Tibial artery (tissue), 4 donors: ENCODE results near the gene ABHD6.

ENCODE experiments used
- DNase-seq, 2 donors: peaks; one replicate each; pipeline ENCODE4 v3.0.0-alpha.2; 2019
- H3K27ac ChIP-seq, 2 donors: fragments of 200-600 bp; sonication (generic) in 1 of 2; 1 replicate in 1 of 2; 2 replicates in 1 of 2; pipeline ENCODE4 v1.5.1; 2018 to 2019; ENCODE audit warnings: mild to moderate bottlenecking in 1 of 2
- H3K27me3 ChIP-seq, 2 donors: fragments of 200-600 bp; sonication (generic) in 1 of 2; one replicate each; pipeline versions ENCODE4 v1.5.1 to v1.6.0; 2016 to 2019
- H3K36me3 ChIP-seq, 3 donors: fragments of 200-600 bp; sonication (generic) in 2 of 3; one replicate each; pipeline ENCODE4 v1.5.1; 2016 to 2019; ENCODE audit warnings: mild to moderate bottlenecking in 2 of 3
- H3K4me1 ChIP-seq, 4 donors: fragments of 200-600 bp; sonication (generic) in 2 of 4; 1 replicate in 3 of 4; 2 replicates in 1 of 4; pipeline ENCODE4 v1.5.1; 2016 to 2019
- H3K4me3 ChIP-seq, 2 donors: fragments of 200-600 bp; sonication (generic) in 1 of 2; 1 replicate in 1 of 2; 2 replicates in 1 of 2; pipeline ENCODE4 v1.5.1; 2018 to 2019; ENCODE audit warnings: mild to moderate bottlenecking in 2 of 2
- H3K9me3 ChIP-seq, 3 donors: fragments of 200-600 bp; sonication (generic) in 1 of 3; one replicate each; pipeline ENCODE4 v1.5.1; 2016 to 2019
- intact Hi-C: fragments of 100-400 bp; cut with DNase I; formaldehyde crosslinking; loops from one replicate; pipeline ENCODE4 v1.15.0; 2023; ENCODE audit warnings: low total_unique reads
- TF ChIP-seq, protein P1 (sequence below), 2 experiments: fragments of 200-600 bp in 1 of 2; fragments of 450-650 bp in 1 of 2; IDR thresholded peaks; one replicate each; pipeline ENCODE4 v1.5.1; 2017 to 2019; ENCODE audit warnings: antibody characterized with exemption in 2 of 2, mild to moderate bottlenecking in 1 of 2, moderate library complexity in 1 of 2

ABHD6 gene

DNA sequence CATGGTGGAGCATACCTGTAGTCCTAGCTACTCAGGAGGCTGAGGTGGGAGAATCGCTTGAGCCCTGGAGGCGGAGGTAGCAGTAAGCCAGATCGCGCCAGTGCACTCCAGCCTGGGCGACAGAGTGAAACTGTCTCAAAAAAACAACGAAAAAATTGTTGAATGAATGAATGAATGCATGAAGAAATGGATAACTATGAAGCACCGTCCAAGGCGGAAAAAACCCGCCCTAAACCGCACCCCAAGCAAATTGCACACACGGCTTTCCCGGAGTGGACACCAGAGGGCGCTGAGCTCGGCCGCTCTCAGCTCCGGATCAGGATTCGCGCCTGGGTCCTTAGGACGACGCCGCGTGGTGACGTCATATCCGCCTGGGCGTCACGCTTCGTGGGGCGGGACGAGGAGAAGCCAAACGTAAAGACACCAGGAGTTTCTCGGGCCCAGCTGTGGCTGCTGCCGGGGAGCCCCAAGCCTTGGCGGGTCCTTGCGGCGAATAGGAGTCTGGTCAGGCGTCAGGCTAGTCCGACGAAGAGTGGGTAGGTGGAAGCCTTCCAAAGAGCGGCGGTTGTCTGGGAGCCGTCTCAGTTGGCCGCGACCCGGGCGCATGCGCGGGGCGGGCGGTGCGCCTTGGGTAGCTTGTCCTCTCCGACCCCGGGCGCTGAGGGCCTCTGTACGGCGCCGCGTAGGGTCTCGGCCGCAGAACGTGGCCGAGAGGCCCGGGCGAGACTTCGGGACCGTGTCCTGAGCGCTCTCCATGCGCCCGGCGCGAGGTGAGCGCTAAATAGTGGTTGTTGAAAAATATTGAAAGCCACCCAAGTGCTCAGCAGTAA, 68.5 kb downstream of the ABHD6 start, which contains the start of the genes HTD2 and RPP14:
TSS of gene HTD2 (plus strand) at position 639 of the 830 bp plus-strand sequence. CDS start 11,094 bp downstream, outside the sequence.
TSS of gene RPP14 (plus strand) at position 364 of the 830 bp plus-strand sequence. CDS start 4,085 bp downstream, outside the sequence.
- no peaks in the 10 kb centered on the region for H3K9me3 ChIP-seq
- intact Hi-C loops = loop anchor here (5.0 kb wide), 1 partner anchor 69 kb away; the partner anchor contains the start of gene ABHD6
- H3K4me1 ChIP-seq = peaks cover 5 to 30% (median 23%) of the 10 kb centered on the region in 4 donors
- H3K4me3 ChIP-seq = peak within 1 kb of the TSS; percentile 84 to 94
- TF ChIP-seq, protein P1, sequence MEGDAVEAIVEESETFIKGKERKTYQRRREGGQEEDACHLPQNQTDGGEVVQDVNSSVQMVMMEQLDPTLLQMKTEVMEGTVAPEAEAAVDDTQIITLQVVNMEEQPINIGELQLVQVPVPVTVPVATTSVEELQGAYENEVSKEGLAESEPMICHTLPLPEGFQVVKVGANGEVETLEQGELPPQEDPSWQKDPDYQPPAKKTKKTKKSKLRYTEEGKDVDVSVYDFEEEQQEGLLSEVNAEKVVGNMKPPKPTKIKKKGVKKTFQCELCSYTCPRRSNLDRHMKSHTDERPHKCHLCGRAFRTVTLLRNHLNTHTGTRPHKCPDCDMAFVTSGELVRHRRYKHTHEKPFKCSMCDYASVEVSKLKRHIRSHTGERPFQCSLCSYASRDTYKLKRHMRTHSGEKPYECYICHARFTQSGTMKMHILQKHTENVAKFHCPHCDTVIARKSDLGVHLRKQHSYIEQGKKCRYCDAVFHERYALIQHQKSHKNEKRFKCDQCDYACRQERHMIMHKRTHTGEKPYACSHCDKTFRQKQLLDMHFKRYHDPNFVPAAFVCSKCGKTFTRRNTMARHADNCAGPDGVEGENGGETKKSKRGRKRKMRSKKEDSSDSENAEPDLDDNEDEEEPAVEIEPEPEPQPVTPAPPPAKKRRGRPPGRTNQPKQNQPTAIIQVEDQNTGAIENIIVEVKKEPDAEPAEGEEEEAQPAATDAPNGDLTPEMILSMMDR (IDR thresholded peaks at IDR 0.05) = peak; percentile 92 to 94
- peak; percentile 96 to 99 for DNase-seq
- H3K27ac ChIP-seq = peak within 1 kb of the TSS; percentile 90 to 97
- H3K36me3 ChIP-seq = peaks cover 9 to 16% (median 12%) of the 10 kb centered on the region in 3 donors
- H3K27me3 ChIP-seq = peaks cover 0 to 1% of the 10 kb centered on the region in 2 donors

DNA sequence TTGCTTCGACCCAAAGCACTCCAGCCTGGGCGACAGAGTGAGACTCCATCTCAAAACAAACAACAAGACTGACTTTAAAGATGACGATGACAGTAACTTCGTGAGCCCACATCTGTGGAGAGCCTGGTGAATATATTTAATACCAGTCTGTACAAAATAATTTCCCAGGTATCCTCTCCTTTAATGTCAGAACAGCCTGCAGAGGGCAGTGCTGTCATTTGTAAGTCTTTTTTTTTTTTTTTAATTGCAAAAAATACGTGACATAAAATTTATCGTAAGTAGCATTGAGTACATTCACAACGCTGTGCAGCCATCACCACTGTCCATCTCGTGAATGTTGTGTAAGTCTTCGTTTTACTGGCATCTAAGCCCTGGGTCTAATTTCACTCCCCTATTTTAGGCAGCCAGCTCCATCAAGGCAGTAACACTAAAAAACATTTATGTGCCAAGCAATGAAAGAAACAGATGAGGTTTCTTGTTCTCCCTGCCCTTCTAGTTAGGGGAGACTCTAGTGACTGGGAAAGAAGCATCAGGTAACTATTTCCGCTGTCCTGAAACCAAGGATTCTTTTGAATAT, 70.1 kb downstream of the ABHD6 start:
- H3K4me1 ChIP-seq = peaks cover 5 to 30% (median 23%) of the 10 kb centered on the region in 4 donors
- TF ChIP-seq, protein P1 (IDR thresholded peaks at IDR 0.05) = peak; percentile 20 to 25
- no peaks in the 10 kb centered on the region for H3K27me3 ChIP-seq
- H3K4me3 ChIP-seq = peak overlapping the region; percentile 84 to 94
- DNase-seq = no peak
- intact Hi-C loops = loop anchor here (5.0 kb wide), 1 partner anchor 70 kb away; the partner anchor contains the start of gene ABHD6
- peak overlapping the region; percentile 90 to 97 for H3K27ac ChIP-seq
- no peaks in the 10 kb centered on the region for H3K9me3 ChIP-seq
- peaks cover 25 to 32% (median 27%) of the 10 kb centered on the region in 3 donors for H3K36me3 ChIP-seq

DNA sequence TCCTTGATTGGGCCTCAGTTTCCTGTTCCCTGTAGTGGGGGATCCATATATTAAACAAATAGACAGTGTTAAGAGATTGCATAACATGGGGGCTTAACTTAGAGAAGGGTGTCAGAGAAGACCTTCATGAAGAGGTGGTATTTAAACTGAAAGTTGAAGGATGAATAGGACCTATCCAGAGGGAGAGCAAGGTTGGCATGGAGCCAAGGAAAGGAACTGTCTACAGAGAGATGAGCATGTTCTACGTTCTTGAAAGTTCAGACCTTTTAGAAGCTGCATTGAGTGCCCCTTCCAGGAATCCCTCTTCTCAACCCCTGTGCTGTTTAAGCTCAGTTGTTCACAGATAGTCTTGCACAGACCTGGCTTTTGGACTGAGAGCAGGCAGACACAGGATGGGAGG, 71.1 kb downstream of the ABHD6 start:
- Histone ChIP-seq H3K27ac (no peak overlapping the region), H3K36me3 (peaks cover 27 to 42% (median 29%) of the 10 kb centered on the region in 3 donors), H3K4me1 (peaks cover 5 to 30% (median 23%) of the 10 kb centered on the region in 4 donors), H3K4me3 (peak overlapping the region in 1 of 2 donors; percentile 94), H3K27me3 (no peaks in the 10 kb centered on the region), H3K9me3 (no peaks in the 10 kb centered on the region)
- TF ChIP-seq, protein P1 (IDR thresholded peaks at IDR 0.05) = no peak
- no peak for DNase-seq
- intact Hi-C loops = loop anchor here (5.0 kb wide), 1 partner anchor 71 kb away; the partner anchor contains the start of gene ABHD6

DNA sequence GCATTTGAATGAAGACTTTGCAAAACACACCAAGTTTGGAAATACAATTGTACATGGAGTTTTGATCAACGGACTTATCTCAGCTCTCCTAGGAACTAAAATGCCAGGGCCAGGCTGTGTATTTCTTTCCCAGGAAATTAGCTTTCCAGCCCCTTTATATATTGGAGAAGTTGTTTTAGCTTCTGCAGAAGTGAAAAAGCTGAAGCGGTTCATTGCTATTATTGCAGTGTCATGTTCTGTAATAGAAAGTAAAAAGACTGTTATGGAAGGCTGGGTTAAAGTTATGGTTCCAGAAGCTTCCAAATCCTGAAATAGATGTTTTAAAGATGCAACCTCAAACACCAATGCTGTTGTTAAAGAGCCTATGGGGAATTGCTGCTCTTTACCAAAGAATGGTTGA, 80.2 kb downstream of the ABHD6 start:
- Histone ChIP-seq H3K4me3 (no peak overlapping the region), H3K4me1 (no peaks in the 10 kb centered on the region), H3K27me3 (no peaks in the 10 kb centered on the region), H3K27ac (no peak overlapping the region), H3K9me3 (no peaks in the 10 kb centered on the region), H3K36me3 (peaks cover 24 to 70% (median 51%) of the 10 kb centered on the region in 3 donors)
- DNase-seq = no peak
- TF ChIP-seq, protein P1 (IDR thresholded peaks at IDR 0.05) = no peak
- intact Hi-C loops = no loop called here

DNA sequence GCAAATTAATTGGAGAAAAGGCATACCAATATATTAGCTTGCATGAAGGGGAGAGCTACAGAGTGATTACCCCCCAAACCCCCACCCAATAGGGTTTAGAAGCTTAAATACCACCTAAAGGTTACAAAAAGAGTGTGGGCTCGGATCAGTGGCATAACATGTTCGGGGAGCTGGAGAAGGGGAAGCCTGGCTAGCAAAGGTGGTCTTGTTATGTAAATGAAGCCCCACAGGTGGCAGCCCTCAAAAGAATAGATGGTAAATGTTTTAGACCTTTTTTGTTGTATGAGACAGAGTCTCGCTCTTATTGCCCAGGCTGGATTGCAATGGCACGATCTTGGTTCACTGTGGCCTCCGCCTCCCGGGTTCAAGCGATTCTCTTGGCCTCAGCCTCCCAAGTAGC, 84.2 kb downstream of the ABHD6 start:
- TF ChIP-seq, protein P1 (IDR thresholded peaks at IDR 0.05) = no peak

More for the DNA sequence above, 84.2 kb downstream of the ABHD6 start:
- Histone ChIP-seq H3K4me3 (no peak overlapping the region), H3K9me3 (no peaks in the 10 kb centered on the region), H3K4me1 (peaks cover 0 to 7% (median 0%) of the 10 kb centered on the region in 4 donors), H3K27ac (no peak overlapping the region), H3K36me3 (peaks cover 18 to 30% (median 20%) of the 10 kb centered on the region in 3 donors), H3K27me3 (no peaks in the 10 kb centered on the region)
- intact Hi-C loops = loop anchor here (5.0 kb wide), 1 partner anchor 91 kb away; no protein-coding TSS in a partner anchor
- no peak for DNase-seq
